DND-41 (cell line): ENCODE data around the gene SLC39A9.

ENCODE experiments used
- CTCF ChIP-seq: IDR thresholded peaks from 2 replicates; pipeline ENCODE4 v1.5.1; 2012; ENCODE audit warnings: borderline replicate concordance, low read length, moderate library complexity, mild to moderate bottlenecking; ENCODE audit not compliant: poor library complexity, severe bottlenecking; ENCODE audit errors: extremely low read depth
- EZH2 ChIP-seq: IDR thresholded peaks from 3 replicates; pipeline ENCODE4 v1.6.1; 2012; ENCODE audit warnings: borderline replicate concordance, low read depth, mild to moderate bottlenecking, moderate library complexity, low read length, inconsistent platforms; ENCODE audit not compliant: severe bottlenecking

- TF ChIP-seq EZH2 (no peak), CTCF (no peak)
Observed at GRCh38 chr14:69479696-69480095, 81.2 kb downstream of the SLC39A9 start.
